H1 (cell line): ENCODE measurements around the gene DNAJA3. TPM values are rescaled to one million over a fixed set of nuclear protein-coding genes. Genes with fewer than 3 reads are reported as not detected.

ENCODE experiments used
- EZH2 ChIP-seq: fragments of 200-600 bp; sonication (generic); IDR thresholded peaks from 2 replicates; pipeline ENCODE4 v1.7.1; 2012; ENCODE audit warnings: low read depth, mild to moderate bottlenecking, moderate library complexity, low read length, inconsistent platforms; ENCODE audit not compliant: severe bottlenecking
- PHF8 ChIP-seq: fragments of 200-600 bp; sonication (generic); conservative IDR thresholded peaks from 2 replicates; pipeline ENCODE4 v1.7.1; 2012; ENCODE audit warnings: low read depth, mild to moderate bottlenecking, inconsistent platforms, low read length, moderate library complexity
- SRF ChIP-seq: IDR thresholded peaks from 2 replicates; pipeline ENCODE4 v1.6.1; 2011; ENCODE audit warnings: mild to moderate bottlenecking, low read depth, low read length, moderate library complexity
- TEAD4 ChIP-seq: IDR thresholded peaks from 2 replicates; pipeline ENCODE4 v1.6.1; 2012; ENCODE audit warnings: low read depth, low read length, inconsistent platforms, mixed read lengths
- polyA plus RNA-seq, 7 experiments: library from polyadenylated mRNA; depleted of rRNA in 3 of 7; stranded (reverse) in 5 of 7; unstranded in 2 of 7; fragments of >200 nt in 5 of 7; fragments of 200-250 nt in 2 of 7; gene quantifications; 1 replicate in 5 of 7; 2 replicates in 1 of 7; 4 replicates in 1 of 7; pipeline versions ENCODE4 v1.2.1 to v1.2.3, GENCODE V29; 2011 to 2013; ENCODE audit warnings: missing spikeins in 2 of 7, mixed read lengths in 2 of 7
- total RNA-seq: library from RNA; stranded (reverse); fragmentation: NEBNext Ultra II Directional; extraction: Animal tissue kit (Norgen Biotek cat#: 25700); gene quantifications from 2 replicates; pipeline ENCODE4 v1.2.1, GENCODE V29; 2021
- TF ChIP-seq, protein P1 (sequence below): IDR thresholded peaks from 2 replicates; pipeline ENCODE4 v1.6.1; 2011; ENCODE audit warnings: low read length, improper control_type of control experiment

The DNAJA3 gene
- total and polyA plus RNA-seq, 2 of the 8 experiments (the other 6 are each of a cell fraction or from before 2014, with no cell fraction given) = 37.3 to 59.1 TPM

DNA sequence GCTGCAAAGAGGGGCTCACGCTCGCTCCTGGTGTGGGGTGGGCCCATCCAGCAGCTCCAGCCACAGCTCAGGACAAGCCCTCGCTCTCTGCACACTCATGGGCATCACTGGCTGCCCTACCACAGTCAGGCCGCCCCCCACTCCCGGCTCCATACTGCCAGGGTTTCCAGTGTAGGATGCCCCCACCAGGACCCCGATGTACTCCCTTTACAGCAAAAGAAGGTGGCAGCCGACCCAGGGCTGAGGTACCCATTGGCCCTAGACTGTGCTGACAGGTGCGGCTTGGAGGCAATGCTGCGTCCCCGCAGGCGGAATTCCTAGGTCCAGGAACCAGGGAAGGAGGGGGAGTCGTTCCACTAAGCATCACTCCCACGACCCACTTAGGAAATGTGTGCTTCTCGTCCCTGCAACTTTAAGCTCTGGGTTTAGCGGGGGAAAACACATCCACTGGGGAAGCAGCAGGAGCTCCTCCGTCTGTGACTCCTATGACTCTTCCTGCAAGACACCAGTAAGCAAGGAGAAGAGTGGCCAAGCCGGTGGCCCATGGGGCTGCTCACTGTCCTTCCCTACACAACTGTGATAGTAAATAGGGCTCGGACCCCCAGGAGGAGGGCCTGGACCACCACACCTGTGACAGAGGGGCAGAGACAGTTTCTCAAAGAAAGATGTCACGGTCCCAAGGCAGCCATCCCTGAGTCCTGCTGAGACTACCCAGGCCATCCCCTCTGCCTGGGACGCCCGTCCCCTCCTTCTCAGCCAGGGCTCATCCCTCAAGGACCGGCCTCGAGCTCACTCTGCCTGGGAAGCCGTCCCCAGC is 22.3 kb upstream of the DNAJA3 start (continued):
- TF ChIP-seq SRF = no peak
- no peak for TF ChIP-seq EZH2
- TF ChIP-seq TEAD4 = no peak
- no peak for TF ChIP-seq PHF8
- TF ChIP-seq, protein P1, sequence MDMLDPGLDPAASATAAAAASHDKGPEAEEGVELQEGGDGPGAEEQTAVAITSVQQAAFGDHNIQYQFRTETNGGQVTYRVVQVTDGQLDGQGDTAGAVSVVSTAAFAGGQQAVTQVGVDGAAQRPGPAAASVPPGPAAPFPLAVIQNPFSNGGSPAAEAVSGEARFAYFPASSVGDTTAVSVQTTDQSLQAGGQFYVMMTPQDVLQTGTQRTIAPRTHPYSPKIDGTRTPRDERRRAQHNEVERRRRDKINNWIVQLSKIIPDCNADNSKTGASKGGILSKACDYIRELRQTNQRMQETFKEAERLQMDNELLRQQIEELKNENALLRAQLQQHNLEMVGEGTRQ = no peak
